Lower lobe of right lung (tissue), 2 donors: ENCODE results near the gene PNPLA7. TPM values are rescaled to one million over a fixed set of nuclear protein-coding genes. Genes with fewer than 3 reads are reported as not detected.

Source experiments
- ATAC-seq, 2 donors: fragments of 200-7000 bp; cut with Tn5 transposase; one replicate each; pipeline ENCODE4 v1.9.1; 2020 to 2022; ENCODE audit warnings: mild to moderate bottlenecking in 2 of 2, moderate library complexity in 2 of 2
- DNase-seq: peaks from one replicate; pipeline ENCODE4 v3.0.0-alpha.2; 2020
- H3K27ac ChIP-seq: fragments of 200-600 bp; one replicate; pipeline ENCODE4 v1.8.0; 2022
- H3K27me3 ChIP-seq: fragments of 200-600 bp; one replicate; pipeline ENCODE4 v1.8.0; 2022; ENCODE audit warnings: low read depth
- H3K36me3 ChIP-seq: fragments of 200-600 bp; one replicate; pipeline ENCODE4 v1.8.0; 2022; ENCODE audit warnings: mild to moderate bottlenecking
- H3K4me1 ChIP-seq: fragments of 200-600 bp; one replicate; pipeline ENCODE4 v1.8.0; 2022
- H3K4me3 ChIP-seq: fragments of 200-600 bp; one replicate; pipeline ENCODE4 v1.8.0; 2022; ENCODE audit warnings: mild to moderate bottlenecking
- H3K9me3 ChIP-seq: fragments of 200-600 bp; one replicate; pipeline ENCODE4 v1.8.0; 2022
- intact Hi-C: fragments of 100-400 bp; cut with DNase I; formaldehyde crosslinking; loops from one replicate; pipeline ENCODE4 v1.11.0; 2022
- total RNA-seq: library from RNA; stranded (reverse); fragmentation: NEBNext Ultra II Directional; extraction: Animal tissue kit (Norgen Biotek cat#: 25700); gene quantifications from one replicate; pipeline ENCODE4 v1.2.1, GENCODE V29; 2021
- TF ChIP-seq, protein P1 (sequence below): fragments of 200-600 bp; IDR thresholded peaks from one replicate; pipeline ENCODE4 v1.8.0; 2022; ENCODE audit warnings: antibody characterized with exemption, mild to moderate bottlenecking
- donor health status: DM: no; HTN: yes; CAD: no; lungs with severe emphysema.

The PNPLA7 gene
- total RNA-seq, 1 donor from 2014 or later, result 12.2 TPM

- Histone ChIP-seq H3K4me3 (no peak overlapping the region), H3K27me3 (no peaks in the 10 kb centered on the region), H3K4me1 (no peaks in the 10 kb centered on the region), H3K36me3 (peaks cover 5% of the 10 kb centered on the region), H3K27ac (no peak overlapping the region), H3K9me3 (no peaks in the 10 kb centered on the region)
- ATAC-seq, result peak in 1 of 2 donors; percentile 22
- TF ChIP-seq, protein P1, sequence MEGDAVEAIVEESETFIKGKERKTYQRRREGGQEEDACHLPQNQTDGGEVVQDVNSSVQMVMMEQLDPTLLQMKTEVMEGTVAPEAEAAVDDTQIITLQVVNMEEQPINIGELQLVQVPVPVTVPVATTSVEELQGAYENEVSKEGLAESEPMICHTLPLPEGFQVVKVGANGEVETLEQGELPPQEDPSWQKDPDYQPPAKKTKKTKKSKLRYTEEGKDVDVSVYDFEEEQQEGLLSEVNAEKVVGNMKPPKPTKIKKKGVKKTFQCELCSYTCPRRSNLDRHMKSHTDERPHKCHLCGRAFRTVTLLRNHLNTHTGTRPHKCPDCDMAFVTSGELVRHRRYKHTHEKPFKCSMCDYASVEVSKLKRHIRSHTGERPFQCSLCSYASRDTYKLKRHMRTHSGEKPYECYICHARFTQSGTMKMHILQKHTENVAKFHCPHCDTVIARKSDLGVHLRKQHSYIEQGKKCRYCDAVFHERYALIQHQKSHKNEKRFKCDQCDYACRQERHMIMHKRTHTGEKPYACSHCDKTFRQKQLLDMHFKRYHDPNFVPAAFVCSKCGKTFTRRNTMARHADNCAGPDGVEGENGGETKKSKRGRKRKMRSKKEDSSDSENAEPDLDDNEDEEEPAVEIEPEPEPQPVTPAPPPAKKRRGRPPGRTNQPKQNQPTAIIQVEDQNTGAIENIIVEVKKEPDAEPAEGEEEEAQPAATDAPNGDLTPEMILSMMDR, result no peak
- intact Hi-C loops, result no loop called here
- DNase-seq, result no peak
These were observed 56.7 kb downstream of the PNPLA7 start for GRCh38 chr9:137493364-137494103.

DNA sequence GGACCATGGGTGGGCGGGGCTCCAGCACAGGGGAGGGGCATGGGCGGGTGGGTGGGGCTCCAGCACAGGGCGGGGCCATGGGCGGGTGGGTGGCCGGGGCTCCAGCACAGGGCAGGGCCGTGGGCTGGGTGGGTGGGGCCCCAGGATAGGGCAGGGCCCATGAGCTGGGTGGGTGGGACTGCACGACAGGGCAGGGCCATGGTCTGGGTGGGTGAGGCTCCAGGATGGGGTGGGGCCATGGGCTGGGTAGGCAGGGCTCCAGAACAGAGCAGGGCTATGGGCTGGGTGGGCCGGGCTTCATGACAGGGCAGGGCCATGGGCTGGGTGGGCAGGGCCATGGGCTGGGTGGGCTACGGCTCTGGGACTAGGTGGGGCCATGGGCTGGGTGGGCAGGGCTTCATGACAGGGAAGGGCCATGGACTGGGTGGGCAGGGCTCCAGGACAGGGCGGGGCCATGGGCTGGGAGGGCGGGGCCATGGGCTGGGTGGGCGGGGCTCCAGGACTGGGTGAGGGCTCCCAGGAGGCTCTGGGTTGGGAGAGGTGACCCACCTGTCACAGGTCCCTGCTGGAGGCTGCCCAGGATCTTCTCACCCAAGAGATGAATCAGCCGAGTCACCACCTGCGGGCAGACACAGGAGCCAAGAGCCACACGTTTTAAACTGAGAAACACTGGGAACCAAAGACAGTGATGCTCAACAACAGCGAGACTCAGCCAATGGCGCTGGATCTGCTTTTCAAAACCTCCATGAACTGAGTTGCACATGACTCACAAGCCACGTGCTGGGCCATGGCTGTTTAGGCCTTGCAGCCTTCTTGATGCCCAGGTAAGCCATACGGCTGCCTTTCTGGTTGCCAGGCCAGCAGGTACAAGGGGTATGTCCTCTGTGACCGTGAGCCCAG, 57.5 kb downstream of the PNPLA7 start:
- H3K27ac ChIP-seq, result no peak overlapping the region
- DNase-seq (no peak), ATAC-seq (peak; percentile 13 to 14)
- no peaks in the 10 kb centered on the region for H3K27me3 ChIP-seq
- H3K9me3 ChIP-seq, result no peaks in the 10 kb centered on the region
- no peak overlapping the region for H3K4me3 ChIP-seq
- intact Hi-C loops, result no loop called here
- TF ChIP-seq, protein P1, result no peak
- no peaks in the 10 kb centered on the region for H3K4me1 ChIP-seq
- peaks cover 5% of the 10 kb centered on the region for H3K36me3 ChIP-seq

- no peaks in the 10 kb centered on the region for H3K4me1 ChIP-seq
- DNase-seq (no peak), ATAC-seq (no peak)
- H3K9me3 ChIP-seq, result no peaks in the 10 kb centered on the region
- peaks cover 5% of the 10 kb centered on the region for H3K36me3 ChIP-seq
- no peak overlapping the region for H3K27ac ChIP-seq
- no peak overlapping the region for H3K4me3 ChIP-seq
- intact Hi-C loops, result no loop called here
- TF ChIP-seq, protein P1, result no peak
- no peaks in the 10 kb centered on the region for H3K27me3 ChIP-seq
These were observed 58.3 kb downstream of the PNPLA7 start for GRCh38 chr9:137491735-137492432.

- Histone ChIP-seq H3K4me3 (no peak overlapping the region), H3K27ac (no peak overlapping the region), H3K4me1 (no peaks in the 10 kb centered on the region), H3K27me3 (no peaks in the 10 kb centered on the region), H3K9me3 (no peaks in the 10 kb centered on the region), H3K36me3 (peaks cover 5% of the 10 kb centered on the region)
- TF ChIP-seq, protein P1, result no peak
- no peak for ATAC-seq
- intact Hi-C loops, result no loop called here
- no peak for DNase-seq
These were observed 59.5 kb downstream of the PNPLA7 start for GRCh38 chr9:137490532-137491186.

DNA sequence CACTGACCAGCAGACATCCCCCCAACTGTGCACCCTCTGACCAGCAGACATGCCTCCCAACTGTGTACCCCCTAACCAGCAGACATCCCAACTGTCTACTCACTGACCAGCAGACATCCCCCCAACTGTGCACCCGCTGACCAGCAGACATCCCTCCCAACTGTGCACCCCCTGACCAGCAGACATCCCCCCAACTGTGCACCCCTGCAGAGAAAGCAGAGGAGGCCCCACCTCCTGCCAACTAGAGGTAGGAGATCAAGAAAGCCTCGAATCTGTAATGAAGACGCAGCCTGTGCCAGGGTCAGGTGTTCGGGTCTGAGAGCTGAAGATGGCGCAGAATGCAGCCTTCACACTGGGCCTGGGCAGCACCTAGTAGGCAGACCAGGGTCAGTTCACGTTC, 61.3 kb downstream of the PNPLA7 start:
- TF ChIP-seq, protein P1, result no peak
- Histone ChIP-seq H3K9me3 (no peaks in the 10 kb centered on the region), H3K27ac (no peak overlapping the region), H3K27me3 (no peaks in the 10 kb centered on the region), H3K4me1 (no peaks in the 10 kb centered on the region), H3K4me3 (no peak overlapping the region), H3K36me3 (peaks cover 5% of the 10 kb centered on the region)
- intact Hi-C loops, result no loop called here
- no peak for ATAC-seq
- DNase-seq, result no peak
